Osteocyte (in vitro differentiated cells): Measurements from ENCODE around the gene KSR1. TPM values are rescaled to one million over a fixed set of nuclear protein-coding genes. Genes with fewer than 3 reads are reported as not detected.

Source experiments
- DNase-seq: peaks from one replicate; pipeline ENCODE4 v3.0.0; 2021; ENCODE audit warnings: mixed read lengths; ENCODE audit not compliant: unreplicated experiment; ENCODE audit errors: extremely low spot score
- H3K27ac Mint-ChIP-seq: one replicate; pipeline ENCODE4 v1.8.0; 2021; ENCODE audit warnings: mild to moderate bottlenecking, mixed read lengths; ENCODE audit not compliant: unreplicated experiment
- H3K27me3 Mint-ChIP-seq: one replicate; pipeline ENCODE4 v1.8.0; 2021; ENCODE audit warnings: mixed read lengths; ENCODE audit not compliant: unreplicated experiment
- H3K36me3 Mint-ChIP-seq: one replicate; pipeline ENCODE4 v1.8.0; 2021; ENCODE audit warnings: mixed read lengths; ENCODE audit not compliant: unreplicated experiment
- H3K4me1 Mint-ChIP-seq: one replicate; pipeline ENCODE4 v1.8.0; 2021; ENCODE audit warnings: mixed read lengths; ENCODE audit not compliant: unreplicated experiment
- H3K4me3 Mint-ChIP-seq: one replicate; pipeline ENCODE4 v1.8.0; 2021; ENCODE audit warnings: mild to moderate bottlenecking, moderate library complexity, mixed read lengths; ENCODE audit not compliant: unreplicated experiment
- H3K9me3 Mint-ChIP-seq: one replicate; pipeline ENCODE4 v1.8.0; 2021; ENCODE audit warnings: mixed read lengths; ENCODE audit not compliant: unreplicated experiment
- total RNA-seq: library from RNA; stranded (reverse); gene quantifications from 2 replicates; pipeline ENCODE4 v1.2.1, GENCODE V29; 2021
- TF ChIP-seq, protein P1 (sequence below): fragments of 200-600 bp; sonication (generic); IDR thresholded peaks from 2 replicates; pipeline ENCODE4 v1.5.0; 2021; ENCODE audit warnings: antibody characterized with exemption, mild to moderate bottlenecking, moderate library complexity

The KSR1 gene
- total RNA-seq, 1 donor from 2014 or later: 63.4 TPM

DNA sequence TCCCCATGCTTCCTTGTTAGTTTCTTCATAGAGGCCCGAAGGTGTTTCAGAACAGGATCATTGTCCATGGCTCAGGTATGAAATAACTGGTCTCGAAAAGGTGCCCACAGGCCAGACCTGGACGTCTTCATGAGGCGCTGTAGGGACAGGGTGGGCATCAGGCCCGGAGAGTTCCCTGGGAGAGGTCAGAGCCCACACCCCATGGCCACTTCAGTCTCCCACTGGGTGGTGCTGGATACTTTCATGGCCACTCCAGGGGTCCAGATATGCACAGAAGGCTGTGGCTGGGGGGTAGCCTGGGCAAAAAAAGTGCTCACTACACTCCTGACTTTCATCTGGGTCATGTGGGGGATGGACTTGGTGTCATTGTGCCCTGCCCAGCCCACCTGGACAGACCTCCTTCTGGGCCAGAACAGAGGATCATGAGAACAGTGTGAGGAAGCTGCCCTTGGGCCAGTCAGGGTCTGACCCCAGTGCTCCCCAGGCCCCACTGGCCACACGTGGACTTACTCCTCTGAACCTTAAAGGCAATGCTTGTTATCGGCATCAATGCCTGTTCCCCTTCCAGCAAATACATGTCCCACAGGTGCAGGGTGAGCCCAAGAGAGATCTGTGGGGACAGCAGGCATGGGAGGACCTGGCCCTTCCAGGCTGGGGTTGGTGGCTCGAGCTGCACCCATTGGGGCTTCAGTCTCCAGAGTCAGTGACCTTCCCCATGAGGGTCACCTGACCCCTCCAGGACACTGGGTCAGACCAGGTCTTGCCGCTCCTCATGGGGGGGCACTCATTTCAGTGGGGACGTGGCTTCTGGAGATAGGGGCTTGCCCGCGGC lies 211.6 kb downstream of the KSR1 start:
- Mint-ChIP-seq H3K27me3 (peaks cover 3% of the 10 kb centered on the region), H3K4me3 (no peak overlapping the region), H3K27ac (no peak overlapping the region)

DNA sequence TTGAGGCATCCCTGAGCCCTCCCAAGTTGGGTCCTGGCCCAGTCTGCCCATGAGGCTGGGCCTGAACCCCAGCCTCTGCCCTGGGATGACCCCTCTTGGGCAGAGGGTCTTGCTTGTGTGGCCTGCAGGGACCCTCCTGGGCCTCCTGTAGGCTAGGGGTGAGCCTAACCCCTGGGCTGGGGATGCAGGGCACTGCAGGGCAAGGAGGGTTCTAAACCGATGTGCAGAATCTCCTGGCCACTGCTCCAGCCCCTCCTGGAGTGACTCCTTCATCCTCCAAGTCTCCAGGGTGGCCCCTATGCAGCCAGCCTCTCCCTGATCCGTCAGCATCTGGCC lies 212.2 kb downstream of the KSR1 start:
- Mint-ChIP-seq H3K4me3 (no peak overlapping the region), H3K27ac (no peak overlapping the region), H3K27me3 (peaks cover under 1% of the 10 kb centered on the region), H3K9me3 (no peaks in the 10 kb centered on the region), H3K4me1 (no peaks in the 10 kb centered on the region), H3K36me3 (no peaks in the 10 kb centered on the region)
- DNase-seq: no peak
- TF ChIP-seq, protein P1, sequence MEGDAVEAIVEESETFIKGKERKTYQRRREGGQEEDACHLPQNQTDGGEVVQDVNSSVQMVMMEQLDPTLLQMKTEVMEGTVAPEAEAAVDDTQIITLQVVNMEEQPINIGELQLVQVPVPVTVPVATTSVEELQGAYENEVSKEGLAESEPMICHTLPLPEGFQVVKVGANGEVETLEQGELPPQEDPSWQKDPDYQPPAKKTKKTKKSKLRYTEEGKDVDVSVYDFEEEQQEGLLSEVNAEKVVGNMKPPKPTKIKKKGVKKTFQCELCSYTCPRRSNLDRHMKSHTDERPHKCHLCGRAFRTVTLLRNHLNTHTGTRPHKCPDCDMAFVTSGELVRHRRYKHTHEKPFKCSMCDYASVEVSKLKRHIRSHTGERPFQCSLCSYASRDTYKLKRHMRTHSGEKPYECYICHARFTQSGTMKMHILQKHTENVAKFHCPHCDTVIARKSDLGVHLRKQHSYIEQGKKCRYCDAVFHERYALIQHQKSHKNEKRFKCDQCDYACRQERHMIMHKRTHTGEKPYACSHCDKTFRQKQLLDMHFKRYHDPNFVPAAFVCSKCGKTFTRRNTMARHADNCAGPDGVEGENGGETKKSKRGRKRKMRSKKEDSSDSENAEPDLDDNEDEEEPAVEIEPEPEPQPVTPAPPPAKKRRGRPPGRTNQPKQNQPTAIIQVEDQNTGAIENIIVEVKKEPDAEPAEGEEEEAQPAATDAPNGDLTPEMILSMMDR: no peak

More for the DNA sequence above, 211.6 kb downstream of the KSR1 start:
- Mint-ChIP-seq H3K9me3 (no peaks in the 10 kb centered on the region), H3K36me3 (no peaks in the 10 kb centered on the region), H3K4me1 (no peaks in the 10 kb centered on the region)
- DNase-seq: no peak
- TF ChIP-seq, protein P1: no peak

DNA sequence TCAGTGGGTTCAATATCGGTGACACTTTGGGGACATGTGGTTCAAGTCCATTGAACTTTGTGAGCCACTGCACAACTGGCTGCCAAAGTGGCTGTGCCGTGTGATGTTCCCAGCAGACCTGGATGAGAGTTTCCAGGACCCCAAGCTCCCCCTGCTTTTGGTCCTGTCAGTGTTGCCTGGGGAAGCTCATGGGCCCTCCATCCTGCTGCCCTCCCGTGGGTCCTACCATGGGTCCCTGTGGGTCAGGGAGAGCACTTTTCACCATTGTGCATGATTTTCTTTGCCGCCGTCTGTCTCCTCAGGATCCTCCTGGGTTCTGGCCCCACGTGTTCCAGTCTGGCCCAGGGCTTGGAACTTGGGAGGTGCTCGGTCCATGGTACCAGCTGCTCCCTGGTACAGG lies 212.9 kb downstream of the KSR1 start:
- Mint-ChIP-seq H3K27ac (no peak overlapping the region), H3K36me3 (no peaks in the 10 kb centered on the region), H3K9me3 (no peaks in the 10 kb centered on the region), H3K27me3 (no peaks in the 10 kb centered on the region), H3K4me1 (no peaks in the 10 kb centered on the region), H3K4me3 (no peak overlapping the region)
- no peak for DNase-seq
- TF ChIP-seq, protein P1: no peak

DNA sequence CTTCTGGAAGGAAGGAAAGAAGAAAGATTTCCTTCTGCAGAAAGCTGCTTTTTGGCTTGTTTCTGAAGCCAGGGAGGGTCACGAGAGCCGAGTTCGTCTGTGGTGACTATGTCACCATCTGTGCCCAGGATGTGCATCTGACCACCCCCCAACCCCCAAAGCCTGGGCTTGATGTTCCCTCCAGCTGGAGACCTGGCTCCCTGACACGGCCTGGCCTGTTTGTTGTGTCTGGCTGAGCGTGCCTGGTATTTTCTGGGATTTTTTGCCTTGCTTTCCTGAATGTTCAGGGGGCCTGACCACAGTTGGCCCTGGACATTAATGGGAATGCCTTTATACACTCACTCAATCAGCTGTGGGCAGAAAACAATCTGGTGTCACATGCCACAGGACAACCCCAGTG lies 213.6 kb downstream of the KSR1 start:
- TF ChIP-seq, protein P1: no peak

DNA sequence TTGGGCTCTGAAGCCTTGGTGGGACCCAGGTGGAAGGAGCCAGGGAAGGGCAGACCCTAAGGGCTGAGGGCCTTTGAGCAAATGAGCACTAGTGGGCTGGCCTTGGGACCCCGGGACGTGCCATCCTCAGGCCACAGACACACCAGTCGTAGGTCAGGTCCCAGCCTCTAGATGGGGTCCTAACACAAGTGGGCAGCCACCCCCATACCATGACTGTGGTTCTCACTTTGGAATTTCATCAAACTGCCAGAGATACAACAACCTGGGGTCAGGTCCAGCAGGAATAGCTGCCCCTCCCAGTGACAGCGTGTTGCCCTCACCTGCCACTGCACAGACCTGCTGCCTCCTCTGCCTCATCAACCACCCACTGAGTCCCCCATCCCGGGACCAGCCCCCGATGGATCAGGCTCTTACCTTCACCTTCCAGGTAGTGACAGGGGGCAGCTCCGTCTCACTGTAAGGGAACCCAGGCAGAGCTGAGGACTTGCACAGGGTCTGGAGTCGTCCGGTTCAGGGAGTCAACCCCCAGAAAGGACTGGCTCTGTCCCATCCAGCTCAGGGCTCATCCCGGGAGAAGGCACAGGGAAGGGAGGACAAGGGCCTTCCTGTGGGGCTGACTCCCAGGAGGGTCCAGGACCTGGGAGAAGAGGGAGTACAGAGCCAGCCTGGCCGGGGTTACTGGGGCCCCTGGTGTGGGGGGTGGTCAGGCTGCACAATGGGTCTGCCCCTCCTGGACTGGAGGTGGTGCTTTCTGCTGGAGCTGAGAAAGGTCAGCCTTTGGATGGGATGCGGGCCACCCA lies 214.7 kb downstream of the KSR1 start:
- no peak for DNase-seq
- H3K9me3 Mint-ChIP-seq: no peaks in the 10 kb centered on the region
- no peaks in the 10 kb centered on the region for H3K4me1 Mint-ChIP-seq
- no peaks in the 10 kb centered on the region for H3K36me3 Mint-ChIP-seq
- H3K4me3 Mint-ChIP-seq: no peak overlapping the region
- no peak overlapping the region for H3K27ac Mint-ChIP-seq
- TF ChIP-seq, protein P1: no peak
- H3K27me3 Mint-ChIP-seq: no peaks in the 10 kb centered on the region

More for the DNA sequence above, 213.6 kb downstream of the KSR1 start:
- Mint-ChIP-seq H3K4me3 (no peak overlapping the region), H3K27me3 (no peaks in the 10 kb centered on the region), H3K36me3 (no peaks in the 10 kb centered on the region), H3K27ac (no peak overlapping the region), H3K4me1 (no peaks in the 10 kb centered on the region), H3K9me3 (no peaks in the 10 kb centered on the region)
- no peak for DNase-seq
